Naive thymus-derived CD4-positive, alpha-beta T cell (primary cell): Measurements from ENCODE around the gene MYG1. TPM values are rescaled to one million over a fixed set of nuclear protein-coding genes. Genes with fewer than 3 reads are reported as not detected.
A peak's percentile ranks its signal among the peaks of the same experiment; 100 is the strongest.
"Not testable (repeated sequence)": the region's sequence is repeated elsewhere in the genome, so short reads cannot be mapped to it uniquely, and the experiment has no call there.

Source experiments
- ATAC-seq: fragments of 150-1000 bp; cut with Tn5 transposase; 2 replicates; pipeline ENCODE4 v1.10.0; 2021; ENCODE audit warnings: mild to moderate bottlenecking, moderate library complexity
- CTCF ChIA-PET: fragments of 350-600 bp; sonication (Branson Sonifier 250); formaldehyde crosslinking; loops from one replicate; lab custom pipeline; 2021; ENCODE audit warnings: antibody characterized with exemption; lab: Charles Lee
- POLR2A ChIA-PET: fragments of 350-600 bp; sonication (Branson Sonifier 250); formaldehyde crosslinking; loops from one replicate; lab custom pipeline; 2021; ENCODE audit warnings: antibody characterized with exemption, inconsistent platforms; lab: Charles Lee
- DNase-seq, 9 donors: peaks; one replicate each; pipeline versions ENCODE4 v3.0.0 to v3.0.0-alpha.2; 2020 to 2022; ENCODE audit warnings: mixed read lengths in 1 of 9
- H3K27ac ChIP-seq: one replicate; pipeline ENCODE4 v1.7.0; 2013; ENCODE audit warnings: mild to moderate bottlenecking, low read depth, low read length, moderate library complexity
- H3K27me3 ChIP-seq, 2 donors: one replicate each; pipeline ENCODE4 v1.7.0; 2013; ENCODE audit warnings: low read length in 2 of 2, mild to moderate bottlenecking in 2 of 2, moderate library complexity in 2 of 2; ENCODE audit not compliant: control insufficient read depth in 2 of 2, insufficient read depth in 2 of 2
- H3K36me3 ChIP-seq, 3 experiments: 1 replicate in 2 of 3; 2 replicates in 1 of 3; pipeline ENCODE4 v1.7.0; 2013; ENCODE audit warnings: low read length in 3 of 3, mild to moderate bottlenecking in 3 of 3, moderate library complexity in 1 of 3; ENCODE audit not compliant: insufficient read depth in 3 of 3, control insufficient read depth in 2 of 3
- H3K4me1 ChIP-seq, 2 donors: one replicate each; pipeline ENCODE4 v1.7.0; 2013; ENCODE audit warnings: low read length in 2 of 2, mild to moderate bottlenecking in 2 of 2, moderate library complexity in 1 of 2; ENCODE audit not compliant: control insufficient read depth in 2 of 2, insufficient read depth in 2 of 2
- H3K4me3 ChIP-seq: 2 replicates; pipeline ENCODE4 v1.7.0; 2013; ENCODE audit warnings: mild to moderate bottlenecking, low read length
- H3K9me3 ChIP-seq, 3 experiments: 1 replicate in 2 of 3; 2 replicates in 1 of 3; pipeline ENCODE4 v1.7.0; 2013; ENCODE audit warnings: low read length in 3 of 3; ENCODE audit not compliant: control insufficient read depth in 2 of 3
- H3K27ac Mint-ChIP-seq, 9 donors: one replicate each; pipeline ENCODE4 v1.8.0; 2020 to 2022; ENCODE audit warnings: mixed read lengths in 9 of 9, mild to moderate bottlenecking in 8 of 9, moderate library complexity in 5 of 9, inconsistent platforms in 2 of 9
- H3K27me3 Mint-ChIP-seq, 5 donors: one replicate each; pipeline ENCODE4 v1.8.0; 2021 to 2022; ENCODE audit warnings: mixed read lengths in 5 of 5, mild to moderate bottlenecking in 1 of 5
- H3K36me3 Mint-ChIP-seq, 5 donors: one replicate each; pipeline ENCODE4 v1.8.0; 2020 to 2022; ENCODE audit warnings: mixed read lengths in 5 of 5, mild to moderate bottlenecking in 3 of 5, inconsistent platforms in 1 of 5
- H3K4me1 Mint-ChIP-seq, 7 donors: one replicate each; pipeline ENCODE4 v1.8.0; 2020 to 2022; ENCODE audit warnings: mixed read lengths in 7 of 7, mild to moderate bottlenecking in 3 of 7, inconsistent platforms in 1 of 7
- H3K4me3 Mint-ChIP-seq, 10 donors: one replicate each; pipeline ENCODE4 v1.8.0; 2020 to 2022; ENCODE audit warnings: mild to moderate bottlenecking in 10 of 10, mixed read lengths in 10 of 10, moderate library complexity in 6 of 10, inconsistent platforms in 2 of 10
- H3K9me3 Mint-ChIP-seq, 11 donors: one replicate each; pipeline ENCODE4 v1.8.0; 2020 to 2022; ENCODE audit warnings: mixed read lengths in 11 of 11, mild to moderate bottlenecking in 4 of 11, inconsistent platforms in 1 of 11, moderate library complexity in 1 of 11
- intact Hi-C, 2 donors: fragments of 100-400 bp; cut with micrococcal nuclease; formaldehyde crosslinking; loops; one replicate each; pipeline ENCODE4 v1.15.1; 2023
- polyA plus RNA-seq, 2 donors: library from polyadenylated mRNA; unstranded; fragments of 300-500 nt; fragmentation: Illumina TruSeq; gene quantifications; one replicate each; pipeline ENCODE4 v1.2.3, GENCODE V29; 2021
- total RNA-seq, 6 experiments: library from RNA in 5 of 6; stranded (reverse) in 5 of 6; gene quantifications; 1 replicate in 5 of 6; 2 replicates in 1 of 6; pipeline ENCODE4 v1.2.3 and lab custom pipeline; 2021 to 2026

MYG1 gene
- total and polyA plus RNA-seq, 7 experiments from 2014 or later, result 38.9 to 75.1 (median 53.1) TPM

- Histone ChIP-seq H3K9me3 (no peaks in the 10 kb centered on the region), H3K27ac (no peak overlapping the region), H3K4me1 (peaks cover 13 to 27% of the 10 kb centered on the region in 2 donors), H3K27me3 (no peaks in the 10 kb centered on the region), H3K4me3 (no peak overlapping the region), H3K36me3 (no peaks in the 10 kb centered on the region)
- Mint-ChIP-seq H3K9me3 (no peaks in the 10 kb centered on the region), H3K36me3 (no peaks in the 10 kb centered on the region), H3K4me3 (peak overlapping the region; percentile 17 to 96 (median 85)), H3K4me1 (peaks cover 12 to 33% (median 26%) of the 10 kb centered on the region in 7 donors), H3K27ac (peak overlapping the region in 6 of 9 donors; percentile 56 to 84 (median 74)), H3K27me3 (peaks cover 0 to 17% (median 0%) of the 10 kb centered on the region in 5 donors)
- intact Hi-C loops, result no loop called here
- POLR2A ChIA-PET, result interaction anchor here (0.6 to 6.2 kb wide), 5 partner anchors 18 to 296 kb away, joined by 4 to 52 read pairs (median 7); partner anchors contain the start of genes MYG1 and PFDN5
- DNase-seq (no peak), ATAC-seq (no peak)
- CTCF ChIA-PET, result interaction anchor here (0.9 to 8.6 kb wide), 7 partner anchors 9 to 183 kb away, joined by 3 to 90 read pairs (median 4); no protein-coding TSS in a partner anchor
Measured at GRCh38 chr12:53326460-53327185, 27.1 kb downstream of the MYG1 start.

GRCh38 chr12:53327435-53328042, 28.0 kb downstream of the MYG1 start:
- ATAC-seq (no peak), DNase-seq (no peak)
- no peaks in the 10 kb centered on the region for H3K9me3 ChIP-seq
- Mint-ChIP-seq H3K9me3 (peaks cover 0 to 1% (median 0%) of the 10 kb centered on the region in 11 donors), H3K27me3 (peaks cover 0 to 23% (median 4%) of the 10 kb centered on the region in 5 donors), H3K4me1 (peaks cover 13 to 28% (median 22%) of the 10 kb centered on the region in 7 donors), H3K36me3 (no peaks in the 10 kb centered on the region), H3K27ac (peak overlapping the region in 3 of 9 donors; percentile 10 to 83 (median 52)), H3K4me3 (peak overlapping the region in 4 of 10 donors; percentile 2 to 86 (median 33))
- POLR2A ChIA-PET, result interaction anchor here (0.6 to 6.2 kb wide), 5 partner anchors 17 to 295 kb away, joined by 4 to 52 read pairs (median 5); partner anchors contain the start of gene PFDN5
- no peak overlapping the region for H3K27ac ChIP-seq
- H3K4me3 ChIP-seq, result no peak overlapping the region
- no peaks in the 10 kb centered on the region for H3K27me3 ChIP-seq
- intact Hi-C loops, result no loop called here
- CTCF ChIA-PET, result interaction anchor here (0.9 to 8.6 kb wide), 6 partner anchors 8 to 182 kb away, joined by 3 to 90 read pairs (median 4); no protein-coding TSS in a partner anchor
- H3K36me3 ChIP-seq, result no peaks in the 10 kb centered on the region
- peaks cover 8 to 19% of the 10 kb centered on the region in 2 donors for H3K4me1 ChIP-seq

- peaks cover 0 to 1% (median 0%) of the 10 kb centered on the region in 11 donors for H3K9me3 Mint-ChIP-seq
- H3K27me3 ChIP-seq, result no peaks in the 10 kb centered on the region
- intact Hi-C loops, result no loop called here
- H3K4me3 ChIP-seq, result no peak overlapping the region
- DNase-seq (no peak), ATAC-seq (no peak)
- ChIA-PET CTCF (interaction anchor here (1.9 to 8.6 kb wide), 2 partner anchors 17 to 94 kb away, joined by 5 to 90 read pairs; no protein-coding TSS in a partner anchor), POLR2A (interaction anchor here (1.3 to 6.2 kb wide), 3 partner anchors 16 to 33 kb away, joined by 5 to 52 read pairs (median 7); partner anchors contain the start of gene PFDN5)
- H3K27me3 Mint-ChIP-seq, result peaks cover 0 to 23% (median 4%) of the 10 kb centered on the region in 5 donors
- H3K4me3 Mint-ChIP-seq, result no peak overlapping the region
- H3K36me3 Mint-ChIP-seq, result no peaks in the 10 kb centered on the region
- peaks cover 11 to 26% (median 17%) of the 10 kb centered on the region in 7 donors for H3K4me1 Mint-ChIP-seq
- H3K36me3 ChIP-seq, result no peaks in the 10 kb centered on the region
- H3K4me1 ChIP-seq, result peaks cover 8 to 15% of the 10 kb centered on the region in 2 donors
- H3K9me3 ChIP-seq, result no peaks in the 10 kb centered on the region
- H3K27ac Mint-ChIP-seq, result peak overlapping the region in 1 of 9 donors; percentile 52
- H3K27ac ChIP-seq, result no peak overlapping the region
Measured at GRCh38 chr12:53328043-53328435, 28.5 kb downstream of the MYG1 start.

GRCh38 chr12:53330671-53331070, 31.2 kb downstream of the MYG1 start:
- H3K9me3 Mint-ChIP-seq, result peaks cover 0 to 1% (median 0%) of the 10 kb centered on the region in 11 donors
- CTCF ChIA-PET, result interaction anchor here (0.5 kb wide), 1 partner anchor 251 kb away, joined by 3 read pairs; the partner anchor contains the start of gene SPRYD3
- Histone ChIP-seq H3K4me3 (no peak overlapping the region), H3K27me3 (no peaks in the 10 kb centered on the region), H3K36me3 (no peaks in the 10 kb centered on the region), H3K27ac (no peak overlapping the region), H3K9me3 (no peaks in the 10 kb centered on the region), H3K4me1 (peaks cover 0 to 6% of the 10 kb centered on the region in 2 donors)
- POLR2A ChIA-PET, result interaction anchor here (1.7 kb wide), 1 partner anchor 14 kb away, joined by 4 read pairs; no protein-coding TSS in a partner anchor
- H3K27ac Mint-ChIP-seq, result no peak overlapping the region
- ATAC-seq (no peak), DNase-seq (no peak)
- no peak overlapping the region for H3K4me3 Mint-ChIP-seq
- peaks cover 0 to 42% (median 17%) of the 10 kb centered on the region in 5 donors for H3K27me3 Mint-ChIP-seq
- intact Hi-C loops, result no loop called here
- H3K4me1 Mint-ChIP-seq, result peaks cover 5 to 14% (median 6%) of the 10 kb centered on the region in 7 donors
- no peaks in the 10 kb centered on the region for H3K36me3 Mint-ChIP-seq

- intact Hi-C loops, H3K9me3 ChIP-seq, ATAC-seq, H3K27ac ChIP-seq, H3K36me3 ChIP-seq, H3K36me3 Mint-ChIP-seq, H3K27me3 ChIP-seq, H3K9me3 Mint-ChIP-seq, DNase-seq, H3K4me1 ChIP-seq, H3K4me3 ChIP-seq: not testable (repeated sequence)
- peak overlapping the region in 1 of 9 donors; percentile 40 for H3K27ac Mint-ChIP-seq
- peaks cover 0 to 15% (median 5%) of the 10 kb centered on the region in 7 donors for H3K4me1 Mint-ChIP-seq
- POLR2A ChIA-PET, result interaction anchor here (0.5 to 1.7 kb wide), 2 partner anchors 12 to 107 kb away, joined by 4 read pairs; no protein-coding TSS in a partner anchor
- peaks cover 11 to 50% (median 28%) of the 10 kb centered on the region in 5 donors for H3K27me3 Mint-ChIP-seq
- CTCF ChIA-PET, result interaction anchor here (0.6 to 1.5 kb wide), 3 partner anchors 13 to 20 kb away, joined by 3 to 4 read pairs (median 3); no protein-coding TSS in a partner anchor
- peak overlapping the region in 1 of 10 donors; percentile 27 for H3K4me3 Mint-ChIP-seq
Measured at GRCh38 chr12:53332339-53332738, 32.8 kb downstream of the MYG1 start.

GRCh38 chr12:53332744-53333143, 33.2 kb downstream of the MYG1 start:
- Histone ChIP-seq H3K27me3 (peaks cover 0 to 5% of the 10 kb centered on the region in 2 donors), H3K4me3 (no peak overlapping the region), H3K36me3 (no peaks in the 10 kb centered on the region), H3K27ac (no peak overlapping the region), H3K9me3 (no peaks in the 10 kb centered on the region), H3K4me1 (no peaks in the 10 kb centered on the region)
- ATAC-seq (no peak), DNase-seq (no peak)
- peaks cover 15 to 49% (median 31%) of the 10 kb centered on the region in 5 donors for H3K27me3 Mint-ChIP-seq
- peaks cover 0 to 3% (median 0%) of the 10 kb centered on the region in 5 donors for H3K36me3 Mint-ChIP-seq
- intact Hi-C loops, result no loop called here
- H3K4me1 Mint-ChIP-seq, result peaks cover 2 to 14% (median 4%) of the 10 kb centered on the region in 7 donors
- POLR2A ChIA-PET, result interaction anchor here (0.5 to 0.6 kb wide), 2 partner anchors 11 to 107 kb away, joined by 3 to 4 read pairs; partner anchors contain the start of gene AAAS
- peak overlapping the region in 1 of 10 donors; percentile 27 for H3K4me3 Mint-ChIP-seq
- peaks cover 0 to 1% (median 0%) of the 10 kb centered on the region in 11 donors for H3K9me3 Mint-ChIP-seq
- CTCF ChIA-PET, result interaction anchor here (0.6 to 1.5 kb wide), 4 partner anchors 12 to 19 kb away, joined by 3 to 4 read pairs (median 4); no protein-coding TSS in a partner anchor
- no peak overlapping the region for H3K27ac Mint-ChIP-seq
